AG09309 (cell line): ENCODE data around the gene PRDM16.

Experiments
- DNase-seq: peaks from one replicate; pipeline ENCODE4 v3.0.0-alpha.2; 2010; ENCODE audit warnings: low read depth
- H3K4me3 ChIP-seq: 2 replicates; pipeline ENCODE4 v1.5.1; 2011; ENCODE audit warnings: mild to moderate bottlenecking, low read depth, low read length, moderate library complexity; ENCODE audit not compliant: control insufficient read depth
- TF ChIP-seq, protein P1 (sequence below): IDR thresholded peaks from 2 replicates; pipeline ENCODE4 v1.5.1; 2011; ENCODE audit warnings: mild to moderate bottlenecking, low read depth, low read length, inconsistent platforms; ENCODE audit not compliant: insufficient read depth, control insufficient read depth; ENCODE audit errors: missing control alignments

PRDM16 gene

DNA sequence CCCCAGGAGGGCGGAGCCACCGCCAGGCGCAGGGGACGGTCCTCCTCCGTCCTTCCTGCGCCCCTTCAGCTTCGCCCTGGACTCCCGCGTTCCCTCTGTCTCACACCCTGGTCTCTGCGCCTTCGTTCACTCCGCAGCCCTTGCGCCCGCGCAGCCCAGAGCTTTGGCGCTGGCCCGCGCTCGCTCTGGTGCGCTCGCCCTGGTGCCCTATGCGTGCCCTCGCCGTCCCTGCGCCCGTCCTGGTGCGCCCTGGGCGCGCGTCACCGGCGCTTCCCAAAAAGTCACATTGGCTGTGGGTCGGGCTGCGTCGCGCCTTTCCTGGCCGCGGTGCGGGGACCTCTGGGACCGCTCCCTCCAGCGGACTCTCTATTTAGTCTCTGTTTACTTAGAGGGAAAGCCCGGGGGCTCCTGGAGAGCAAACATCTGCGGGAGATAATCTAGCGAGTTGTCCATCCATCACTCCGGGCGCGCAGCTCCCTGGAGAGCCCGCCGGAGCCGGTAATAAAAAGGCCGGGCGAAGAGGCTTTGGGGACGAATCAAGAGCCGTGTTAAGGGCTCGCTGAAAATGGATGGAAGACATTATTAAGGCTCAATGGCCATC, 178.6 kb downstream of the PRDM16 start:
- DNase-seq = no peak
- TF ChIP-seq, protein P1, sequence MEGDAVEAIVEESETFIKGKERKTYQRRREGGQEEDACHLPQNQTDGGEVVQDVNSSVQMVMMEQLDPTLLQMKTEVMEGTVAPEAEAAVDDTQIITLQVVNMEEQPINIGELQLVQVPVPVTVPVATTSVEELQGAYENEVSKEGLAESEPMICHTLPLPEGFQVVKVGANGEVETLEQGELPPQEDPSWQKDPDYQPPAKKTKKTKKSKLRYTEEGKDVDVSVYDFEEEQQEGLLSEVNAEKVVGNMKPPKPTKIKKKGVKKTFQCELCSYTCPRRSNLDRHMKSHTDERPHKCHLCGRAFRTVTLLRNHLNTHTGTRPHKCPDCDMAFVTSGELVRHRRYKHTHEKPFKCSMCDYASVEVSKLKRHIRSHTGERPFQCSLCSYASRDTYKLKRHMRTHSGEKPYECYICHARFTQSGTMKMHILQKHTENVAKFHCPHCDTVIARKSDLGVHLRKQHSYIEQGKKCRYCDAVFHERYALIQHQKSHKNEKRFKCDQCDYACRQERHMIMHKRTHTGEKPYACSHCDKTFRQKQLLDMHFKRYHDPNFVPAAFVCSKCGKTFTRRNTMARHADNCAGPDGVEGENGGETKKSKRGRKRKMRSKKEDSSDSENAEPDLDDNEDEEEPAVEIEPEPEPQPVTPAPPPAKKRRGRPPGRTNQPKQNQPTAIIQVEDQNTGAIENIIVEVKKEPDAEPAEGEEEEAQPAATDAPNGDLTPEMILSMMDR = no peak
- no peak overlapping the region for H3K4me3 ChIP-seq

- TF ChIP-seq, protein P1 = no peak
- no peak overlapping the region for H3K4me3 ChIP-seq
- no peak for DNase-seq
Observed at GRCh38 chr1:3248155-3249141, 179.4 kb downstream of the PRDM16 start.

DNA sequence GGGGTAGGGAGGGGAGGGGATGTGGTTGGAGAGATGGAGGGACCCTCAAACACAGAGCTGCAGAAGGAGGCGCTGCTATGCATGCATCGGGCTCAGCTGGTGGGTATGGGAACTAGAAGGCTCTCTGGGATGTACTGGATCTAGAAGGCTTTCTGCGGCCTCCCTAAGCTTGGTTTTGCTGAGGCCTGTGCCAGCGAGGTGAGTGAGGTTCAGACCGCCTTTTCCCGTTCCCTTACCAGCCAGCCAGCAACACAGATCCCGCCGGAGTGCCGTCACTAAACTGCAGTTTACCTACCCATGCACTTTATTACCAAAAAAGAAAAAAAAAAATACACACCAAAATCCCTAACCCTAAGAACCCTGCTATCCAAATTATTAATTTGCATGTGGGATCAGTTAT, 180.2 kb downstream of the PRDM16 start:
- no peak overlapping the region for H3K4me3 ChIP-seq
- DNase-seq = no peak
- TF ChIP-seq, protein P1 = no peak

DNA sequence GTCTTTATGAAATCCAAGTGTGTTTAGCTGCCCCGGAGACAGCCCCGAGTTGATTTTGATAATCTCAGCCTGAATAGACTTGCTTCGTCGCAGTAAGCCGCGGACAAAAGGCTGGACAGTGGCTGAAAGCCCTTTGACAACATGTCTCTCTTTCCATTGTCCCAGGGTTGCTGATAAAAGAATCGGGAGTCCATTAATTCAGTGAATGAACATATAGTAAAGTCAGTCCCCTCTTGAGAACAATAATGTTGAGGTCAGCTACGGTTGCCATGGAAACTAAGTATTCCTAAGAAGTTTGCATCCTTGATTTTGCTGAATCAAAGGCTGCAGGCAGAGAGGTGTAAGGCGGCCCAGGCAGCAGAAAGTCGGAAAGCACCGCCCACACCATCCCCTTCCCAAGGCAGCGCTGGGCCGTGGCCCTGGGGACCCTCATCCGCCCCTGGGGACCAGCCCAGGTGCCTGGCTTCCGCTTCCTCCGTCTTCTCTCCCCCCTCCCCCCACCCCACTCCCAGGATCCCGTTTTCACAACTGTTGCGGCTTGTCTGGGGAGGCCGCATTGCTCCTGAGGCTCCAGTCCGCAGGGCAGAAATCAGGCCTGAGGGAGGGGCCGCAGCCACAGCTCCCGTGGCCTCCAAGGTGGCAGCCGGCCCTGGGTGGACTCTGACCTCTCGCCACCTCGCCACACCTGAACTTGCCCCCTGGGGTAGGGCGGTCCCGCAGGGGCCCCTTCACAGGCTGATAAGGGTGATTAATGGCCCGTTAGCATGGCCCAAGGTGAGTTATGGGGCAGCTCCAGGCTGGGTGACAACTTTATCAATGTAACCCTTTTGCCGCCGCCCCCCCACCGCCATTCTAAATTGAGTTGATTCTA, 180.9 kb downstream of the PRDM16 start:
- no peak for DNase-seq
- TF ChIP-seq, protein P1 = no peak
- no peak overlapping the region for H3K4me3 ChIP-seq

- H3K4me3 ChIP-seq = no peak overlapping the region
- TF ChIP-seq, protein P1 = no peak
- DNase-seq = no peak
Observed at GRCh38 chr1:3250624-3251023, 181.6 kb downstream of the PRDM16 start.
